ENCODE data around the gene MYH13.

MYH13 gene

GRCh38 chr17:10344816-10345215, 28.0 kb downstream of the MYH13 start:
- no peak for DNase-seq (ENCODE audit: low read depth in 2 of 2)

- DNase-seq (ENCODE audit: low read depth in 2 of 2), result no peak
Measured at GRCh38 chr17:10339051-10339450, 33.8 kb downstream of the MYH13 start.

- DNase-seq (ENCODE audit: low read depth in 2 of 2), result no peak
Measured at GRCh38 chr17:10337976-10338375, 34.8 kb downstream of the MYH13 start.

GRCh38 chr17:10337136-10337535, 35.7 kb downstream of the MYH13 start:
- DNase-seq (ENCODE audit: low read depth in 2 of 2), result no peak

GRCh38 chr17:10336393-10336792, 36.4 kb downstream of the MYH13 start:
- no peak for DNase-seq (ENCODE audit: low read depth in 2 of 2)

- DNase-seq (ENCODE audit: low read depth in 2 of 2), result no peak
Measured at GRCh38 chr17:10332515-10332914, 40.3 kb downstream of the MYH13 start.

- DNase-seq (ENCODE audit: low read depth in 2 of 2), result no peak
Measured at GRCh38 chr17:10328971-10329923, 43.6 kb downstream of the MYH13 start.

GRCh38 chr17:10328206-10328605, 44.6 kb downstream of the MYH13 start:
- DNase-seq (ENCODE audit: low read depth in 2 of 2), result no peak

- DNase-seq (ENCODE audit: low read depth in 2 of 2), result peak; percentile 51 to 76
Measured at GRCh38 chr17:10327640-10328039, 45.2 kb downstream of the MYH13 start.

- no peak for DNase-seq (ENCODE audit: low read depth in 2 of 2)
Measured at GRCh38 chr17:10325031-10325695, 47.6 kb downstream of the MYH13 start.

- no peak for DNase-seq (ENCODE audit: low read depth in 2 of 2)
Measured at GRCh38 chr17:10323812-10324610, 48.8 kb downstream of the MYH13 start.

GRCh38 chr17:10318535-10318934, 54.3 kb downstream of the MYH13 start:
- DNase-seq (ENCODE audit: low read depth in 2 of 2), result no peak

- no peak for DNase-seq (ENCODE audit: low read depth in 2 of 2)
Measured at GRCh38 chr17:10317543-10317834, 55.3 kb downstream of the MYH13 start.

GRCh38 chr17:10316801-10317542, 55.8 kb downstream of the MYH13 start:
- DNase-seq (ENCODE audit: low read depth in 2 of 2), result peak in 1 of 2 donors; percentile 7

- DNase-seq (ENCODE audit: low read depth in 2 of 2), result no peak
Measured at GRCh38 chr17:10314329-10314728, 58.5 kb downstream of the MYH13 start.

- DNase-seq (ENCODE audit: low read depth in 2 of 2), result no peak
Measured at GRCh38 chr17:10313037-10313672, 59.7 kb downstream of the MYH13 start.

- DNase-seq (ENCODE audit: low read depth in 2 of 2), result no peak
Measured at GRCh38 chr17:10311131-10311530, 61.7 kb downstream of the MYH13 start.

GRCh38 chr17:10309003-10309974, 63.5 kb downstream of the MYH13 start:
- DNase-seq (ENCODE audit: low read depth in 2 of 2), result no peak

GRCh38 chr17:10306585-10306984, 66.2 kb downstream of the MYH13 start:
- DNase-seq (ENCODE audit: low read depth in 2 of 2), result no peak

- no peak for DNase-seq (ENCODE audit: low read depth in 2 of 2)
Measured at GRCh38 chr17:10305398-10305797, 67.4 kb downstream of the MYH13 start.

Data from stimulated activated CD8-positive, alpha-beta memory T cell treated with anti-CD3 and anti-CD28 coated beads, Interleukin-2, amount 100 ng/mL, for 48 hours (primary cell).